ENCODE measurements around the gene PSMA4.
"Not testable (repeated sequence)": the region's sequence is repeated elsewhere in the genome, so short reads cannot be mapped to it uniquely, and the experiment has no call there.

Gene PSMA4

GRCh38 chr15:78540141-78540870, at the start of gene PSMA4:
Gene PSMA4 (plus strand): TSS chr15:78540444. CDS start chr15:78541928, 1,484 bp downstream.
- DNase-seq, result peak; percentile 44

- peak; percentile 3 for DNase-seq
Observed at GRCh38 chr15:78492872-78493271, 47.4 kb upstream of the PSMA4 start.

GRCh38 chr15:78501857-78502256, 38.4 kb upstream of the PSMA4 start:
- no peak for DNase-seq

GRCh38 chr15:78502641-78503040, 37.6 kb upstream of the PSMA4 start:
- DNase-seq, result no peak

DNA sequence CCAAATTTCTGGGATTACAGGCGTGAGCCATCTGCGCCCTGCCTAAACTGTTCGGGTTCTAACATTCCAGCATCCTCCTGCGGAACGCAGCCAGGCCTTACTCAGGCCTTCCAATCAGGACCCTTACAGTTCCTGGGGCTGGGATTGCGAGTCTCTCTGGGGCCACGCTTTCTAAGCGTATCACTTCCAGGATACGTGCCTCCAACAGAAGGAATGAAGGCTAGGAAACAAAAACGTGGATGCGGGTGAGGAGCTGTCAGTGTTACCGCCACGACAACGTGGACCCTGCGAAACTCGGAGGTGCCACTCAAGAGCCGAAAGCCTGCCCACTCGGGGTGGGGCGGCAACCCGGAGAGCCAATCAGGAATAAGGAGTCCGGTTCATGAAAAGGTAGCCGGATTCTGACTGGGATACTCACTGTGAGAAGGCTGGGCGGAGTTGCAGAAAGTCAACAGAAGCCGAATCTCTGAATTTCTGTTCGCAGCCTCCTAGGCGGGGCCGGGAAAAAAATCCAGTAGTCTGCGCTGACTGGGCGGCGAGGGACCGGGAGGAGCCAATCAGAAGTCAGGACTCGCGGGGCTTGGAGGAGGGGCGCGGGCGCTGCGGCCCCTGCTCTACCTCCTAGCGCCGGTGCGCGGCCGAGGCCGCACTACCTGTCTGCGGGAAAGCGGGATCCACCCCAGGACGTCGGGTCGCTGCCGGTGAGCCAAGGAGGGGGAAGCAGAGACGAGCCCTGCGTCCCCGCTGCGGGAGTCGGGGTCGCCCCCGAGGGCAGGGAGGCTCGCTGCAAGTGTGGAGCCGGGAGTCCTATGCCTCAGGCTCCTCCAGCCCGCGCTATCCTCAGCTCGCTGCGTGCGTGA, 33.0 kb upstream of the PSMA4 start, which contains the start of gene HYKK:
Gene HYKK (plus strand): TSS at position 607 of the 860 bp plus-strand sequence. CDS start 5,512 bp downstream, outside the sequence.
- peak; percentile 94 for DNase-seq

DNA sequence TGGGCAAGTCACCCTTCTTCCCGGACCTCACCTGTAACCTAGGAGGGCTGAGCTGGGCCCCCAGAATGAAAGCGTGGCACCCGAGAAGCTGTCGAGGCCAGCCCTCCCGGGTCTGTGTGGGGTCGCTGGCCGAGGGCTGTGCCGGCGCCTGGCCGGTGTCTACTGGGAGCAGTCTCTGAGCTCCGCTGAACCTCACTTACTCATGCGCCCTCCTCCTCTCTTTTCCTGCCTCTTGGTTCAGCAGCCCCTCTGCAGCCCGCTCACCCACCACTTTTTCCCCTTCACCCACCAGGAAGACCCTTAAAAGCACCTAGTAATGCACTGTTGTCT, 32.4 kb upstream of the PSMA4 start:
- no peak for DNase-seq

- no peak for DNase-seq
Observed at GRCh38 chr15:78508272-78508671, 32.0 kb upstream of the PSMA4 start.

DNA sequence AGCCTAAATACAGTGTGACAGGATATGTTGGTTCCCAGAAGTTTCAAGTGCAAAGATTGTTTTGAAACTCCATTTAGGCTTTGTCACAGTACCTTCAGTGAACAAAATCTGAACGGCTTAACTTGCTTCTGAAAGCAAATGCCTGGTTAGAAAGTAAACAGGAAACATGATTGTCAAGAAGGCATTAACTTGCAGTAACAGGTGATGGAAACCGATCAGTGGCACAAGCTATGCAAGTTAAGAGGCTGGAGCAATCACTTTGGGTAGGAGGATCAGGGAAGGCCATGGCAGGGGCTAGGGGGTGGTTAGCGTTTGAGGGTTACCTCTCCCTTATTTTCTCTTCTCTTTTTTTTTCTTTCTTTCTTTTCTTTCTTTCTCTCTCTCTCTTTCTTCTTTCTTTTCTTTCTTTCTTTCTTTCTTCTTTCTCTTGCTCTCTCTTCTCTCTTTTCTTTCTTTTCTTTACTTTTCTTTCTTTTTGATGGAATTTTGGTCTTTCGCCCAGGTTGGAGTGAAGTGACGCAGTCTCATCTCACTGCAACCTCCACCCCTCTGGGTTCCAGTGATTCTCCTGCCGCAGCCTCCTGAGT, 30.4 kb upstream of the PSMA4 start:
- no peak for DNase-seq

DNA sequence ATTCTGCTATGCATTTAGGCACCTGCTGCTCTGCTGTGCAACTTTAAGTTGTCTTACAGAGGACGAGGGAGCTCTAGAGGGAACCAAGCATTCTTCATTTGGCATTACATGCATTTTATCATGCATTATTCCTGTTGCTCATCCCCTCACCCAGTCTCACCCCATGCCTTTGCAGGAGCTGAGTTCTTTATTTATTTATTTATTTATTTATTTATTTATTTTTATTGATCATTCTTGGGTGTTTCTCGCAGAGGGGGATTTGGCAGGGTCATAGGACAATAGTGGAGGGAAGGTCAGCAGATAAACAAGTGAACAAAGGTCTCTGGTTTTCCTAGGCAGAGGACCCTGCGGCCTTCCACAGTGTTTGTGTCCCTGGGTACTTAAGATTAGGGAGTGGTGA, 20.2 kb upstream of the PSMA4 start:
- not testable (repeated sequence) for DNase-seq

- no peak for DNase-seq
Observed at GRCh38 chr15:78524230-78524629, 16.0 kb upstream of the PSMA4 start.

DNA sequence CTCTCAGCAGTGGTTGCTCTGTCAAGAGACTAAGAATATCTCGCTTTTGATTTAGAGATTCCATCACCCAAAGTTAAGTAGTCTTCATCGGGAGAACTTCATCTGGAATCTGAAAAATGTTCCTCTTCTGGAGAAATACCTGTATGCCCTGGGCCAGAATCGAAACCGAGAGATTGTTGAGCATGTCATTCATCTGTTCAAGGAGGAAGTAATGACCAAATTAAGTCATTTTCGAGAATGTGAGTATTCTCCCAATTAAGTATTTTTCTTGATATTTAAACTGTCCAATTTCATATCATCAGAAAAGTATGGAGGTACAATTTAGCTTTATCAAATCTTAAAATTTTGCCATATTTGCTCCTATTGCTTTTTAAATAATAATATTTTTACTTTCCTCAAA, 12.9 kb upstream of the PSMA4 start:
- no peak for DNase-seq

DNA sequence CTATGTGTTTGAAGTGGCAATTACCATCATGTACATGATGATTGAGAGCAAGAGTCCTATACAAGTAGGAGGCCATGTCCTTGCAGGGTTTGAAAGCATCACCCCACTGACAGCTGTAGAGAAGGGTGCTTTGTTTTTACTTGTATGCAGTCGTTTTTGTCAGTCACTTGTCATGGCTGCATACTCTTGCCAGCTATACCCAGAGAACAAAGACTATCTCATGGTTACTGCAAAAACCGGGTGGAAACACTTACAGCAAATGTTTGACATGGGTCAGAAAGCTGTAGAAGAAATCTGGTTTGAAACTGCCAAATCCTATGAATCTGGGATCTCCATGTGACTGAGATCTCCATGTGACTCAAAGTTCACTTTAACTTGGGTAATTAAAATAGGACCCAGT, 6.9 kb upstream of the PSMA4 start:
- DNase-seq, result no peak

GRCh38 chr15:78536134-78536533, 4.1 kb upstream of the PSMA4 start:
- no peak for DNase-seq

DNA sequence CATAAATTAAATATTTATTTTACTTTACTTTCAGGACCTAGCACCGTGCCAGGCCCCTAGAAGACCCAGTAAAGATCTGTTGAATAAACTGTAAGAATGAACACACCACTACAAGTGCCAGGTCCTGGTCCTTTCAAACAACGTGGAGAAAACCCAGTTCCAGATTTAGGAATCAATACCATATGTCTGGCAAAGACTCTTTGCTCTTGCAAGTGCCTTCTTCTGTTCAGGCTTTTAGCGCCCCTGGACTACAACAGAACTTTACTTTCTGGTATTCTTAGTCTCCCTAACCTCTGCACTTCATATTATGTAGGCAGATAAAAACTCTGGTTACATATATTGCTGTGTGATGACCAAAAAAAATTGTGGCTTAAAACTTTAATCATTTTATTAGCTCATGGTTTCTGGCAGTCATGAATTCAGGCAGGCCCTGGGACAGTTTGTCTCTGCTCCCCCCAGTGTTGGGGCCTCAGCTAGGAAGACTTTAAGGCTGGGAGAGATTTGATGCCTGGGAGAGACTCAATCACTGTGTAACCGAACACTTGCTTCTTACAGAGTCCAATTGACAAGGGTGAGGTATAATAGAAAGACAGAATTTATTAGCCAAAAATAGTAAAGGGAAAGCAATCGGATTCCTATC, 2.9 kb upstream of the PSMA4 start:
- DNase-seq, result no peak

DNA sequence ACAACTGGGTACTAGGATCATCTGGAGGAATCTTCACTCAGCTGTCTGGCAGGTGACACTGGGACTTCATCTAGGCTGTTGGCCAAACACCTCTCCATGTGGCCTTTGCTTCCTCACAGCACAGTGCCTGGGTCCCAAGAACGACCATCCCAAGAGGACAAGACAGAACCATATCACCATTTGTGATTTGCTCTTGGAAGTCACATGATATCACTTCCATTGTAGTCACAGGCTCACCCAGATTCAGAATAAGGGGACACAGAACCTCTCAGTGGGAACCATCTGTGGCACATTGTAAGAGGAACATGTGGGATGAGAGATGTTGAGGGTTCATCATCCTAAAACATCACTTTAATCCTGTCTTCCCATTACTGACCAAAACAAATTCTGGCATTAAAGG, 1.9 kb upstream of the PSMA4 start:
- DNase-seq, result no peak

DNA sequence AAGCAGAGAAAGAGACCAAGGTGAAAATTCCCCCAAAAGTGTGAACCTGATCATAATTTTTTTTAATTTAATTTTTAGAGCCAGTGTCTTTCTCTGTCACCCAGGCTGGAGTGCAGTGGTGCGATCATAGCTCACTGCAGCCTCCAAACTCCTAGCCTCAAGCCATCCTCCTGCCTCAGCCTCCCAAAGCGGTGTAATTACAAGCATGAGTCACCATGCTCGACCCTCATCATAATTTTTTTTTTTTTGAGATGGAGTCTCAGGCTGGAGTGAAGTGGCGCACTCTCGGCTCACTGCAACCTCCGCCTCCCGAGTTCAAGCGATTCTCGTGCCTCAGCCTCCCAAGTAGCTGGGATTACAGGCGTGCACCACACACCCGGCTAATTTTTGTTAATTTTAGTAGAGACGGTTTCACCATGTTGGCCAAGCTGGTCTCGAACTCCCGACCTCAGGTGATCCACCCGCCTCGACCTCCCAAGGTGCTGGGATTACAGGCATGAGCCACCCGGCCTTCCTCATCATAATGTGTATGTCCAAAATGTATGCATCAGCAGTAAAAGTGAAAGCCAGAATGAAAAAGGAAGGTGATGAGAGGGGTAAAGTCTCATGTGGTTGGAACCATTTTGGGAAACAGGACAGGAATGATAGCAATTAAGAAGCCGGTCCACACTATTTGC, 642 bp upstream of the PSMA4 start:
- DNase-seq, result not testable (repeated sequence)

DNA sequence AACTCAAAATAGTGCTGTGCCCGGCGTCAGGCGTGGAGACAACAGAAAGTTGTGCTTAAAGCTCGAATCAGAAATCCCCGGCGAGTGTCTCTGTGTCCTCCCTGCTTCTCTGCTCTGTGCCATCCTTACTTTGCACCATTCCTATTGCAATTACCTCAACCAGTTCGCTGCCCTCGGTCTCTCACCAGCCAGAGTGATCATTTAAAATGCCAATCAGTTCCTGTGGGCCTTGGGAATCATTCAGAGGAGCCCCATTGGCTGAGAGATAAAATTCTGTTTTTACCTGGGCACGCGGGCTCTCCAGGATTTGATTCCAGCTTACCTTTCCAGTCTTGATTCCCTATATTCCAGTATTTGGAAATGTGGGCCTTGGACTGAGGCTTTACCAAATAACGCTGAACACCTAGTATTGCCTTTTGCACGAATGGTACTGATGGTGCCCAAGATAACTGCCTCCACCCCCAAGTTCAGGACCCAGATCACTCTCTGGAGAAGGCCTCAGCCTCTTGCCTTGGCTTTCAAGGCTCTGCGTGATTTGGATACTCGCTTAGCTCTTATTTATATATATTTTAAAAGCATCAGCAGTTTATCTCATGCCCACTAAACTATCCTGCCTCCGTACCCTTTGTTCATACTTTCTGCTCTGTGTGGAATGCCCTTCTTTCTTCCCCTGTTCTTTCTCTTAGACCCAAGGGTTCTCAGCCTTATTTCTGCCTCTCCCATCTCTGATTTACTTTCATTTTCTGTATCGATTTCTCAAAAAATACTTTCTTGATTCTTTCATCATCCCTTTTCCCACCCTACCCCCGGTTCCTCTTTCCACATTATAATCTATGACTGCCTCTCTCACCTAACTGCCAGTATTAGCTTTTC, 863 bp downstream of the PSMA4 start:
- DNase-seq, result no peak

- DNase-seq, result no peak
Observed at GRCh38 chr15:78541744-78542034, 1.4 kb downstream of the PSMA4 start.

GRCh38 chr15:78542647-78543046, 2.4 kb downstream of the PSMA4 start:
- no peak for DNase-seq

GRCh38 chr15:78550194-78550593, 9.9 kb downstream of the PSMA4 start:
- DNase-seq, result no peak

- no peak for DNase-seq
Observed at GRCh38 chr15:78550815-78551214, 10.6 kb downstream of the PSMA4 start.

DNA sequence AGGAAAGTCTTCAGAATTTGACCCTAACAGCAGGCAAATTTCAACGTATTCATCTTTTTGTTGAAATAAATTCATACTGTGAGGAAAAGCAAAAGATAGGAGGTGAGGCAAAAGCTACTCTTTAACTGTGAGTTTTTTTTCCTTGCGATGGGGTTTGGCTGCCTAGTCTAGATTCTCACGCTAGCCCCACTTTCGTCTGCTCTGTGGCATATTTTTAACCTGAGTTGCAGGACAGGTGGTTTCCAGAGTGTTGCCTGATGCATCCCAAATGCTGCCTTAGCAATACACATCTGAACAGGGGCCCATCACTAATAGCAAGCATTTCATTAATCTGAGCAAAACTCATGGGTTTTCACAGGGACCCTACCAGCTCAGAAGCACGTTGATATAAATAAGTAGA, 11.7 kb downstream of the PSMA4 start:
- no peak for DNase-seq

Measured in DMS 273 treated with DMSO at 0.1 percent for 48 hours (cell line).